WTC11 (cell line): ENCODE results near the gene FGD3. TPM values are rescaled to one million over a fixed set of nuclear protein-coding genes. Genes with fewer than 3 reads are reported as not detected.

Source experiments
- ATAC-seq: fragments of 200-7000 bp; cut with Tn5 transposase; 2 replicates; pipeline ENCODE4 v1.10.0; 2021; ENCODE audit warnings: mild to moderate bottlenecking, moderate library complexity
- CTCF ChIA-PET: fragments of 300-600 bp; sonication (Branson Sonifier 250); formaldehyde crosslinking; loops from one replicate; lab custom pipeline; 2021; ENCODE audit warnings: antibody characterized with exemption; lab: Charles Lee
- POLR2A ChIA-PET: fragments of 350-600 bp; sonication (Branson Sonifier 250); formaldehyde crosslinking; loops from one replicate; lab custom pipeline; 2021; ENCODE audit warnings: antibody characterized with exemption; lab: Charles Lee
- DNase-seq: peaks from one replicate; pipeline ENCODE4 v3.0.0; 2021; ENCODE audit warnings: low spot score
- H3K27ac Mint-ChIP-seq: 2 replicates; pipeline ENCODE4 v1.8.0; 2021; ENCODE audit warnings: mixed read lengths
- H3K27me3 Mint-ChIP-seq: 2 replicates; pipeline ENCODE4 v1.8.0; 2021; ENCODE audit warnings: low read depth, mild to moderate bottlenecking, moderate library complexity, mixed read lengths
- H3K36me3 Mint-ChIP-seq: 2 replicates; pipeline ENCODE4 v1.8.0; 2021; ENCODE audit warnings: mixed read lengths
- H3K4me1 Mint-ChIP-seq: 2 replicates; pipeline ENCODE4 v1.8.0; 2022; ENCODE audit warnings: mixed read lengths
- H3K4me3 Mint-ChIP-seq: 2 replicates; pipeline ENCODE4 v1.8.0; 2021; ENCODE audit warnings: mild to moderate bottlenecking, moderate library complexity, mixed read lengths
- H3K9me3 Mint-ChIP-seq: 2 replicates; pipeline ENCODE4 v1.8.0; 2021; ENCODE audit warnings: mixed read lengths
- ATF6 ChIP-seq: sonication (generic); formaldehyde crosslinking; IDR thresholded peaks from 2 replicates; pipeline ENCODE4 v1.8.1; 2023; ENCODE audit warnings: mild to moderate bottlenecking, missing genetic modification reagents
- CBFB ChIP-seq: sonication (generic); formaldehyde crosslinking; IDR thresholded peaks from 2 replicates; pipeline ENCODE4 v1.8.1; 2022; ENCODE audit warnings: mild to moderate bottlenecking, low read depth, missing genetic modification reagents
- FOXP4 ChIP-seq: sonication (generic); formaldehyde crosslinking; IDR thresholded peaks from 2 replicates; pipeline ENCODE4 v1.8.0; 2022; ENCODE audit warnings: mild to moderate bottlenecking, missing genetic modification reagents
- GRHL2 ChIP-seq: fragments of 250-450 bp; sonication (Bioruptor Pico); IDR thresholded peaks from 2 replicates; pipeline ENCODE4 v1.8.0; 2022; ENCODE audit warnings: mild to moderate bottlenecking, moderate library complexity; ENCODE audit not compliant: insufficient replicate concordance, severe bottlenecking
- JAZF1 ChIP-seq: fragments of 250-450 bp; sonication (Bioruptor Pico); IDR thresholded peaks from 2 replicates; pipeline ENCODE4 v1.9.0; 2021; ENCODE audit warnings: moderate library complexity, mild to moderate bottlenecking, inconsistent platforms
- KAT7 ChIP-seq: sonication (generic); formaldehyde crosslinking; IDR thresholded peaks from 2 replicates; pipeline ENCODE4 v1.8.1; 2023; ENCODE audit warnings: missing genetic modification reagents, mild to moderate bottlenecking, borderline replicate concordance
- MLX ChIP-seq: sonication (generic); formaldehyde crosslinking; IDR thresholded peaks from 2 replicates; pipeline ENCODE4 v1.8.1; 2023; ENCODE audit warnings: mild to moderate bottlenecking, missing genetic modification reagents, moderate library complexity
- NFATC4 ChIP-seq: fragments of 250-450 bp; sonication (Bioruptor Pico); IDR thresholded peaks from 2 replicates; pipeline ENCODE4 v1.9.0; 2021; ENCODE audit warnings: mild to moderate bottlenecking
- NR1H2 ChIP-seq: sonication (generic); formaldehyde crosslinking; IDR thresholded peaks from 2 replicates; pipeline ENCODE4 v1.9.0; 2021; ENCODE audit warnings: mild to moderate bottlenecking, moderate library complexity, missing genetic modification reagents
- NR3C1 ChIP-seq: sonication (generic); formaldehyde crosslinking; conservative IDR thresholded peaks from 2 replicates; pipeline ENCODE4 v1.8.1; 2023; ENCODE audit warnings: low read depth, mild to moderate bottlenecking, missing genetic modification reagents
- PRRX2 ChIP-seq: fragments of 250-450 bp; sonication (Bioruptor Pico); IDR thresholded peaks from 2 replicates; pipeline ENCODE4 v1.8.0; 2021; ENCODE audit warnings: mild to moderate bottlenecking
- SMAD4 ChIP-seq: sonication (generic); formaldehyde crosslinking; IDR thresholded peaks from 2 replicates; pipeline ENCODE4 v1.8.0; 2022; ENCODE audit warnings: mild to moderate bottlenecking, missing genetic modification reagents
- TEAD1 ChIP-seq: sonication (generic); formaldehyde crosslinking; IDR thresholded peaks from 2 replicates; pipeline ENCODE4 v1.8.0; 2022; ENCODE audit warnings: mild to moderate bottlenecking, missing genetic modification reagents
- ZNF396 ChIP-seq: fragments of 250-450 bp; sonication (Bioruptor Pico); IDR thresholded peaks from 2 replicates; pipeline ENCODE4 v1.8.0; 2021; ENCODE audit warnings: mild to moderate bottlenecking, moderate library complexity, borderline replicate concordance
- total RNA-seq: library from RNA; stranded (reverse); gene quantifications from 3 replicates; pipeline ENCODE4 v1.2.3, GENCODE V29; 2021
- TF ChIP-seq, protein P1 (sequence below): sonication (generic); formaldehyde crosslinking; IDR thresholded peaks from 2 replicates; pipeline ENCODE4 v1.8.0; 2022; ENCODE audit warnings: mild to moderate bottlenecking, missing genetic modification reagents
- TF ChIP-seq, protein P2 (sequence below): fragments of 200-600 bp; IDR thresholded peaks from 2 replicates; pipeline ENCODE4 v1.8.0; 2022; ENCODE audit warnings: antibody characterized with exemption
- TF ChIP-seq, protein P3 (sequence below): sonication (generic); formaldehyde crosslinking; IDR thresholded peaks from 2 replicates; pipeline ENCODE4 v1.8.0; 2022; ENCODE audit warnings: missing genetic modification reagents

The FGD3 gene
- total RNA-seq, 1 experiment from 2014 or later: 1.9 TPM

GRCh38 chr9:92974161-92974661 is 26.9 kb downstream of the FGD3 start (continued):
- TF ChIP-seq, protein P1, sequence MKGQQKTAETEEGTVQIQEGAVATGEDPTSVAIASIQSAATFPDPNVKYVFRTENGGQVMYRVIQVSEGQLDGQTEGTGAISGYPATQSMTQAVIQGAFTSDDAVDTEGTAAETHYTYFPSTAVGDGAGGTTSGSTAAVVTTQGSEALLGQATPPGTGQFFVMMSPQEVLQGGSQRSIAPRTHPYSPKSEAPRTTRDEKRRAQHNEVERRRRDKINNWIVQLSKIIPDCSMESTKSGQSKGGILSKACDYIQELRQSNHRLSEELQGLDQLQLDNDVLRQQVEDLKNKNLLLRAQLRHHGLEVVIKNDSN: no peak
- no peak for TF ChIP-seq NFATC4 (CRISPR knock-in tag)
- no peak for TF ChIP-seq ATF6 (CRISPR knock-in tag)
- no peak for TF ChIP-seq FOXP4 (CRISPR knock-in tag)
- TF ChIP-seq KAT7 (CRISPR knock-in tag): no peak
- TF ChIP-seq, all 79 proteins: peak for 0

- Mint-ChIP-seq H3K36me3 (peaks cover under 1% of the 10 kb centered on the region; the same call in 1 of the 2 replicates), H3K4me3 (no peak overlapping the region), H3K27me3 (no peaks in the 10 kb centered on the region), H3K27ac (no peak overlapping the region; the same call in 1 of the 2 replicates), H3K4me1 (peaks cover 66% of the 10 kb centered on the region), H3K9me3 (peaks cover 10% of the 10 kb centered on the region)
- CTCF ChIA-PET: interaction anchor here (1.1 to 1.2 kb wide), 2 partner anchors 18 to 29 kb away, joined by 3 to 4 read pairs; no protein-coding TSS in a partner anchor
- DNase-seq: no peak
- TF ChIP-seq CBFB: no peak
- TF ChIP-seq MLX (CRISPR knock-in tag): no peak
- no peak for TF ChIP-seq ZNF396
- no peak for TF ChIP-seq JAZF1 (CRISPR knock-in tag)
- TF ChIP-seq, all 79 proteins: peak for 0
- POLR2A ChIA-PET: no interaction called here
- no peak for ATAC-seq
These were observed 27.7 kb downstream of the FGD3 start for GRCh38 chr9:92974761-92975755.

- ATAC-seq: no peak; the same call in 1 of the 2 replicates
- CTCF ChIA-PET: interaction anchor here (1.1 to 1.2 kb wide), 2 partner anchors 19 to 27 kb away, joined by 3 to 4 read pairs; no protein-coding TSS in a partner anchor
- no peak for TF ChIP-seq TEAD1 (CRISPR knock-in tag)
- TF ChIP-seq, protein P2, sequence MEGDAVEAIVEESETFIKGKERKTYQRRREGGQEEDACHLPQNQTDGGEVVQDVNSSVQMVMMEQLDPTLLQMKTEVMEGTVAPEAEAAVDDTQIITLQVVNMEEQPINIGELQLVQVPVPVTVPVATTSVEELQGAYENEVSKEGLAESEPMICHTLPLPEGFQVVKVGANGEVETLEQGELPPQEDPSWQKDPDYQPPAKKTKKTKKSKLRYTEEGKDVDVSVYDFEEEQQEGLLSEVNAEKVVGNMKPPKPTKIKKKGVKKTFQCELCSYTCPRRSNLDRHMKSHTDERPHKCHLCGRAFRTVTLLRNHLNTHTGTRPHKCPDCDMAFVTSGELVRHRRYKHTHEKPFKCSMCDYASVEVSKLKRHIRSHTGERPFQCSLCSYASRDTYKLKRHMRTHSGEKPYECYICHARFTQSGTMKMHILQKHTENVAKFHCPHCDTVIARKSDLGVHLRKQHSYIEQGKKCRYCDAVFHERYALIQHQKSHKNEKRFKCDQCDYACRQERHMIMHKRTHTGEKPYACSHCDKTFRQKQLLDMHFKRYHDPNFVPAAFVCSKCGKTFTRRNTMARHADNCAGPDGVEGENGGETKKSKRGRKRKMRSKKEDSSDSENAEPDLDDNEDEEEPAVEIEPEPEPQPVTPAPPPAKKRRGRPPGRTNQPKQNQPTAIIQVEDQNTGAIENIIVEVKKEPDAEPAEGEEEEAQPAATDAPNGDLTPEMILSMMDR: no peak
- TF ChIP-seq NR1H2: no peak
- TF ChIP-seq NR3C1 (CRISPR knock-in tag): no peak
- no peak for TF ChIP-seq GRHL2 (CRISPR knock-in tag)
- TF ChIP-seq, protein P3, sequence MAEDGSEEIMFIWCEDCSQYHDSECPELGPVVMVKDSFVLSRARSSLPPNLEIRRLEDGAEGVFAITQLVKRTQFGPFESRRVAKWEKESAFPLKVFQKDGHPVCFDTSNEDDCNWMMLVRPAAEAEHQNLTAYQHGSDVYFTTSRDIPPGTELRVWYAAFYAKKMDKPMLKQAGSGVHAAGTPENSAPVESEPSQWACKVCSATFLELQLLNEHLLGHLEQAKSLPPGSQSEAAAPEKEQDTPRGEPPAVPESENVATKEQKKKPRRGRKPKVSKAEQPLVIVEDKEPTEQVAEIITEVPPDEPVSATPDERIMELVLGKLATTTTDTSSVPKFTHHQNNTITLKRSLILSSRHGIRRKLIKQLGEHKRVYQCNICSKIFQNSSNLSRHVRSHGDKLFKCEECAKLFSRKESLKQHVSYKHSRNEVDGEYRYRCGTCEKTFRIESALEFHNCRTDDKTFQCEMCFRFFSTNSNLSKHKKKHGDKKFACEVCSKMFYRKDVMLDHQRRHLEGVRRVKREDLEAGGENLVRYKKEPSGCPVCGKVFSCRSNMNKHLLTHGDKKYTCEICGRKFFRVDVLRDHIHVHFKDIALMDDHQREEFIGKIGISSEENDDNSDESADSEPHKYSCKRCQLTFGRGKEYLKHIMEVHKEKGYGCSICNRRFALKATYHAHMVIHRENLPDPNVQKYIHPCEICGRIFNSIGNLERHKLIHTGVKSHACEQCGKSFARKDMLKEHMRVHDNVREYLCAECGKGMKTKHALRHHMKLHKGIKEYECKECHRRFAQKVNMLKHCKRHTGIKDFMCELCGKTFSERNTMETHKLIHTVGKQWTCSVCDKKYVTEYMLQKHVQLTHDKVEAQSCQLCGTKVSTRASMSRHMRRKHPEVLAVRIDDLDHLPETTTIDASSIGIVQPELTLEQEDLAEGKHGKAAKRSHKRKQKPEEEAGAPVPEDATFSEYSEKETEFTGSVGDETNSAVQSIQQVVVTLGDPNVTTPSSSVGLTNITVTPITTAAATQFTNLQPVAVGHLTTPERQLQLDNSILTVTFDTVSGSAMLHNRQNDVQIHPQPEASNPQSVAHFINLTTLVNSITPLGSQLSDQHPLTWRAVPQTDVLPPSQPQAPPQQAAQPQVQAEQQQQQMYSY: no peak
- no peak for TF ChIP-seq PRRX2 (CRISPR knock-in tag)
- TF ChIP-seq, protein P1: no peak
- no peak for TF ChIP-seq SMAD4 (CRISPR knock-in tag)
- TF ChIP-seq, all 79 proteins: peak for 0
- H3K4me1 Mint-ChIP-seq: peaks cover 53% of the 10 kb centered on the region
- no peak overlapping the region for H3K27ac Mint-ChIP-seq
- DNase-seq: no peak
- POLR2A ChIA-PET: no interaction called here
- H3K9me3 Mint-ChIP-seq: peaks cover 18% of the 10 kb centered on the region
- H3K4me3 Mint-ChIP-seq: no peak overlapping the region
- peaks cover 11% of the 10 kb centered on the region for H3K36me3 Mint-ChIP-seq
- H3K27me3 Mint-ChIP-seq: no peaks in the 10 kb centered on the region
These were observed 29.1 kb downstream of the FGD3 start for GRCh38 chr9:92976431-92976830.
